HG02571 (cell line): ENCODE measurements around the gene ZC3H10.
"Not testable (repeated sequence)": the region's sequence is repeated elsewhere in the genome, so short reads cannot be mapped to it uniquely, and the experiment has no call there.

Experiments used
- ATAC-seq: cut with Tn5 transposase; IDR thresholded peaks from one replicate; pipeline ENCODE4 v1.9.1; 2021; ENCODE audit warnings: mild to moderate bottlenecking, moderate library complexity; ENCODE audit not compliant: unreplicated experiment

Gene ZC3H10

DNA sequence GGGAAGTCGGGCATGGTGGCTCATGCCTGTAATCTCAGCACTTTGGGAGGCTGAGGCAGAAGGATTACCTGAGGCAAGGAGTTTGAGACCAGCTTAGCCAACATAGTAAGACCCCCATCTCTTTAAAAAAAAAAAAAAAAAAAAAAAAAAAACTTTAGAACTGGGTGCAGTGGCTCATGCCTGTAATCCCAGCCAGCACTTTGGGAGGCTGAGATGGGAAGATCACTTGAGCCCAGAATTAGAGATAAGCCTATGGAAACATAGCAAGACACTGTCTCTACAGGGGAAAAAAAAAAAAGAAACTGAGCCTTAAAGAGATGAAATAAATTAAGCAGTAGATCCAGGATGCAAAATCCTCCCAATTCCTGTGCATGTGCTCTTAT lies 15.4 kb upstream of the ZC3H10 start:
- no peak for ATAC-seq

GRCh38 chr12:56103066-56103711 lies 14.9 kb upstream of the ZC3H10 start:
- ATAC-seq = no peak

DNA sequence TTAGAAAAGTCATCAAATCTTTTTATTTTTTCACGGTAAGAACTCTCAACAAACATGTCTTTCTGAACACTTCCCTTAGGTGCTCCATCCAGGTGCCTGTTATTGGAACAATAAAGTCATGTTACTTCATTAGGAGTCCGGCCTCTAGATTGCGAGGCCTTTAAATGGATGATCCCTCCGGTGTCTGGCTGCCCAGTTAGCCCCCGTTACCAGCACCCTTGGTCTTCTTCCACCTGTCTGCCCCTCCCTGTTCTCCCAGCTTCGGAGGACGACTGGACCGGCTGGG lies 14.3 kb upstream of the ZC3H10 start:
- ATAC-seq = no peak

DNA sequence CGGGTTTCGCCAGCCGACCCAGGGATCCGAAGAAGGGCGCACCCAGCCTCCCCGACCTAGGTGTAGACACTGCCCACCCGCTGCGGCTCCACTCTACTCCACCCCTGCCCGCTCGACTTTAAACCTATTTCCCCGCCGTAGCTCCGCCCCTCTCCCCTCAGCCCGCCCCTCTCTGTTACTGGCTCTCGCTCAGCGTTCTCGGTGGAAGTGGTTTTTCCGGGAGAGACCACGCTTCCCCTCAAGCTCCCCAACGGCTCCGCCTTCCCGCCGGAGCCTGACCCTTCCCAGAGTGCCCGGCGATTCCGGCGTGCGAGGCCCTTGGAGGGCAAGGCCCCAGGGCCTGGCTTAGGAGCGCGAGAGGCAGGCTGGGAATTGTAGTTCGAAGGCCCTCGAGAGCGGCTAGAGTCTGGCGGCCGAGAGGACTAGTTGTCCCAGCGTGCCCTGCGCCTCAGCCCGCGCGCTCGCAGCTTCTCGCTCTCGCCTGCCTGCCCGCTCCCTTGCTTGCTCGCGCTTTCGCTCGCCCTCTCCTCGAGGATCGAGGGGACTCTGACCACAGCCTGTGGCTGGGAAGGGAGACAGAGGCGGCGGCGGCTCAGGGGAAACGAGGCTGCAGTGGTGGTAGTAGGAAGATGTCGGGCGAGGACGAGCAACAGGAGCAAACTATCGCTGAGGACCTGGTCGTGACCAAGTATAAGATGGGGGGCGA lies 13.8 kb upstream of the ZC3H10 start, which contains the start of gene PA2G4:
Gene PA2G4, plus strand, starts transcription at position 451 of the 706 bp plus-strand sequence. Its CDS starts 179 bp downstream, at position 630.
- ATAC-seq = peak; percentile 95

DNA sequence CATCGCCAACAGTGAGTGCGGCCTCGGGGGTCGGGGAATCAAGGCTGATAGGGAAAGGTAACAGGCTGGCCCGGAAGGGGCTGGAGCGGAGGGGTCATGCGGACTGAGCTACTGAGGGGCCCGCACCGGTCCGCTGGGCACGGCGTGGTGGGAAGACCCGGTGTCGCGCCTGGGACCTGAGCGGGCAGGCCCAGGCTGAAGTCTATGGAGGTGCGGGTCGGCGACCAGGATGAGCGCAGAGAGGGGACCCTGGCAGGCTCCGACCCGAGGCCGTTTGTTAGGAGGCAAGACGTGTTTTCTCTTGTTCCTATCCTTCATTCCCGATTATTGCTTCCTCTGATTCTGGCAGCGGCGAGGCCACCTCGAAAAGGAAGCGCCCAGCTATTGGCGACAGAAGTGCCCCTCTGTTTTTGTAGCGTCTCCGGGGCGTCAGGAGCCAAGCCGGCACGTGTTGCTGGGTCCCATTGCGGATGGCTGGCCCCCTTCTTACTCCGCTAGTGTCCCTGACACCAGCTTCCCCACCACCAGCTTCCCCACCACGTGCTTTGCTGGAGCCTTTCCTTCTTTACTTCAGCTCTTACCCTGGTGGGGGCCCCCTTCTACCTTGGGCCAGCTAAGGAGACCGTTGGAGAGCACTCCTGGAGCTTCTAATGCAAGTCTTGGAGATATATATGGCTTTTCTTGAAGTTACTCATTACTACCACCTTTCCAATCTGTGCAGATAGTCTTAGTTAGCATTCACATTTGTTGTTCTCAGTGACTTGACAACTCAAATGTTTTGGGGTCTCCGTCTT lies 13.1 kb upstream of the ZC3H10 start:
- ATAC-seq = peak; percentile 15

DNA sequence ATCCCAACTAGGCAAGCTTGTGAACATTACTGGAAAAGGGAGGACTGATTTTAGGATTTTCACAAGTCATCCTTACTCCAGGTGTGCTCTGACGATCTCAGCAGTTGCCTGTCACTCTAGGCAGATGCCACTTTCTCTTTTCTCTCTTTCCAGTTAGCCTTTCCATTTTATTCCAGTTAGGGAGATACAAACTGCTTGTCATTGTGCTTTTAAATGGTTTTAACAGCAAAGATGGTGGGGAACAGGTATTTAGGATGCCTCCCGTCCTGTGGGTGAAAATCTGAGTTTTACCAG lies 12.5 kb upstream of the ZC3H10 start:
- ATAC-seq = no peak

DNA sequence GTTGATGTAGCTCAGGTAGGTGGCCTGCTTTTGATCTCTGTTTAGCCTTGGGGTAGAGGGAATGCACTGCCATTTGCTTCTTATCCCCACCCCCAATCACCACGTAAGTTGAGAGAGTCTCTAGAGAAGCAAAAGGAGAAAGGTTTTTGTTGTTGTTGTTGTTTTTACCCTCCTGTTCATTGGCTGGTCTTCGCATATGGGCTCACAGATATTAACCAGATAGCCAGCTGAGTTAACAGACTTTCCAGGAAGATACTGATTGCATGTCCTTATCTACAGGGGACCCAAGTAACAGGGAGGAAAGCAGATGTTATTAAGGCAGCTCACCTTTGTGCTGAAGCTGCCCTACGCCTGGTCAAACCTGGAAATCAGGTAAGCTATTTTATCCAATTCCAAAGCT lies 10.8 kb upstream of the ZC3H10 start:
- no peak for ATAC-seq

DNA sequence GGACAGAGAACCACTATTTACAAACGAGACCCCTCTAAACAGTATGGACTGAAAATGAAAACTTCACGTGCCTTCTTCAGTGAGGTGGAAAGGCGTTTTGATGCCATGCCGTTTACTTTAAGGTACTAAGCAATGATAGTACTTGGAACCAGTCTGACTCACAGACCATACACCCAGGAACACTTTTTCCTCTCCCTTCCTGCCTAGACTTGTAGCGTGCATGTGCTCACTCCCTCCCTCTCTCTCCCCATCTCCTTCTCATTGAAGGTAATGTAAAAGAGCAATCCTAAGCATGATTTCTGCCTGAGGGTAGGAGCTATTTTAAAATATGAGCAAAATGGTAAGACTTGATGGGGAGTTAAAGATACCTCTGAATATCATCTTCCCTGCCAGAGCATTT lies 7.5 kb upstream of the ZC3H10 start:
- no peak for ATAC-seq

- ATAC-seq = no peak
Measured at GRCh38 chr12:56114084-56114483, 4.0 kb upstream of the ZC3H10 start.

- no peak for ATAC-seq
Measured at GRCh38 chr12:56115329-56115728, 2.7 kb upstream of the ZC3H10 start.

GRCh38 chr12:56116267-56117081 lies 1.6 kb upstream of the ZC3H10 start, which contains the start of gene RPL41:
Gene RPL41, plus strand, starts transcription at chr12:56116633.
- peak; percentile 46 for ATAC-seq

DNA sequence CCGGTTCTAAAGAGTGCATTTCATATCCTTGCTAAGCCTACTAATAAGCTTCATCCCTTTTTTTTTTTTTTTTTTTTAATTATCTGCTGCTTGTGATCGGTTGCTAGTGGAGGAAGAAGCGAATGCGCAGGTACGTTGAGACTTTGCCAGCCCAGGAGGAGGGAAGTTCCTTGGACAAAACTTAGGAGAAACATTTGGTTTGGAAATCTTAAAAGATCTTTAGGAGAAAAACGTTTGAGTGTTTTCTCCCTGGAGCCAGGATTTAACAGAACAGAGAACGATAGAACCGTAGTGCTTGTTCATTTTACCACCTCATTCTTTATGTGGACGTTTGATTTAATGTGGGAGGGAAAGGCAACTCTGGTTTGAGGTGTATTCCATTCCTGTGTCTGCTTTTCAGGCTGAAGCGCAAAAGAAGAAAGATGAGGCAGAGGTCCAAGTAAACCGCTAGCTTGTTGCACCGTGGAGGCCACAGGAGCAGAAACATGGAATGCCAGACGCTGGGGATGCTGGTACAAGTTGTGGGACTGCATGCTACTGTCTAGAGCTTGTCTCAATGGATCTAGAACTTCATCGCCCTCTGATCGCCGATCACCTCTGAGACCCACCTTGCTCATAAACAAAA lies 872 bp upstream of the ZC3H10 start:
- ATAC-seq = not testable (repeated sequence)

- no peak for ATAC-seq
Measured at GRCh38 chr12:56118688-56119357, 757 bp downstream of the ZC3H10 start.

GRCh38 chr12:56119361-56119796 lies 1.3 kb downstream of the ZC3H10 start:
- ATAC-seq = no peak

GRCh38 chr12:56120158-56120846 lies 2.2 kb downstream of the ZC3H10 start:
- ATAC-seq = no peak

DNA sequence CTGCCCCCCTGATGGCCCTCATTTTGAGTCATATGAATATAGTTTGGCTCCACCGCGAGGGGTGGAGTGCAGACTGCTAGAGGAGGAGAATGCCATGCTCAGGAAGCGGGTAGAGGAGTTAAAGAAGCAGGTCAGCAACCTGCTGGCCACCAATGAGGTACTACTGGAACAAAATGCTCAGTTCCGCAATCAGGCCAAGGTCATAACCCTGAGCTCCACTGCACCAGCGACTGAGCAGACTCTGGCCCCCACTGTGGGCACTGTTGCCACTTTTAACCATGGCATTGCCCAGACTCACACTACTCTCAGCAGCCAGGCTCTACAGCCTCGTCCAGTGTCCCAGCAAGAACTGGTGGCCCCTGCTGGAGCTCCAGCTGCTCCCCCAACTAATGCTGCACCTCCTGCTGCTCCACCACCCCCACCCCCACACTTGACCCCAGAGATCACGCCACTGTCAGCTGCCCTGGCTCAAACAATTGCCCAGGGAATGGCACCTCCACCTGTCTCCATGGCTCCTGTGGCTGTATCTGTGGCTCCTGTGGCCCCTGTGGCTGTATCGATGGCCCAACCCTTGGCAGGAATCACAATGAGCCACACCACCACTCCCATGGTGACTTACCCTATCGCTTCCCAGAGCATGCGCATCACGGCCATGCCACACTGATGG lies 3.3 kb downstream of the ZC3H10 start:
- ATAC-seq = no peak

- no peak for ATAC-seq
Measured at GRCh38 chr12:56122637-56123036, 4.6 kb downstream of the ZC3H10 start.

GRCh38 chr12:56124133-56124532 lies 6.1 kb downstream of the ZC3H10 start:
- no peak for ATAC-seq

DNA sequence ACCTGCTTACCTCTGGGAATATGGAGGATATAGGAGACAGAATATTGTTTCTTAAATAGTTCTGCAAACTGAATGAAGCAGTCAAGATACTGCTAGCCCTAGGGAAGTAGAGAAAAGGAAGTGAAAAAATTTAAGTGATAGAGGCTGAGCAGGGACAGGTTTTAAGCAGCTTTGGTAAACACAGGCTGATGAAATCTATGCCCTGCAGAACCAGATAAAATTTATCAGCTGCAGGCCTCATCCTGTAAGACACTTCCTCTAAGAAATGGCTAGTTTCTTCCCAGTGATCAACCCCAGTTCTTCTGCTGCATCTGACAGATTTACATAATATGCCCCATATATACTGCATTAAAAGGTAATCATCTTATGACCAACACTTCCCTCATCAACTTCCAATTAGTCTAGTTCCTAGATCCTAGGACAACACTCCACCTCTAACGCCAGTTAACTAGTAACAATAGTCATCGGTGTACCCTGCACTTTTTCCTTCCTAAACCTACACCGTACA lies 8.7 kb downstream of the ZC3H10 start:
- ATAC-seq = no peak
